Brain microvascular endothelial cell (primary cell): ENCODE measurements around the gene PIK3AP1.

Source experiments
- DNase-seq: peaks from one replicate; pipeline ENCODE4 v3.0.0-alpha.2; 2020
- H3K27ac ChIP-seq: fragments of 250-450 bp; sonication (Bioruptor Pico); 2 replicates; pipeline ENCODE4 v1.5.1; 2020; ENCODE audit warnings: mild to moderate bottlenecking, moderate library complexity
- H3K27me3 ChIP-seq: fragments of 250-450 bp; sonication (Bioruptor Pico); replicated peaks from 2 replicates; pipeline ENCODE4 v1.5.1; 2020; ENCODE audit warnings: mild to moderate bottlenecking
- H3K36me3 ChIP-seq: fragments of 250-450 bp; sonication (Bioruptor Pico); replicated peaks from 2 replicates; pipeline ENCODE4 v1.5.1; 2020; ENCODE audit warnings: mild to moderate bottlenecking
- H3K4me3 ChIP-seq: 2 replicates; pipeline ENCODE4 v1.5.1; 2011; ENCODE audit warnings: low read depth, mild to moderate bottlenecking, control low read depth, low read length, moderate library complexity
- CTCF ChIP-seq: IDR thresholded peaks from 2 replicates; pipeline ENCODE4 v1.5.1; 2011; ENCODE audit warnings: low read depth, mild to moderate bottlenecking, moderate library complexity, low read length, control low read depth, inconsistent platforms; ENCODE audit errors: missing control alignments
- in situ Hi-C: cut with HindIII; loops from 2 replicates; pipeline ENCODE4 v1.10.0; 2017; ENCODE audit warnings: low sequenced_read_pairs, low pct_ligation_motif_present

PIK3AP1 gene

DNA sequence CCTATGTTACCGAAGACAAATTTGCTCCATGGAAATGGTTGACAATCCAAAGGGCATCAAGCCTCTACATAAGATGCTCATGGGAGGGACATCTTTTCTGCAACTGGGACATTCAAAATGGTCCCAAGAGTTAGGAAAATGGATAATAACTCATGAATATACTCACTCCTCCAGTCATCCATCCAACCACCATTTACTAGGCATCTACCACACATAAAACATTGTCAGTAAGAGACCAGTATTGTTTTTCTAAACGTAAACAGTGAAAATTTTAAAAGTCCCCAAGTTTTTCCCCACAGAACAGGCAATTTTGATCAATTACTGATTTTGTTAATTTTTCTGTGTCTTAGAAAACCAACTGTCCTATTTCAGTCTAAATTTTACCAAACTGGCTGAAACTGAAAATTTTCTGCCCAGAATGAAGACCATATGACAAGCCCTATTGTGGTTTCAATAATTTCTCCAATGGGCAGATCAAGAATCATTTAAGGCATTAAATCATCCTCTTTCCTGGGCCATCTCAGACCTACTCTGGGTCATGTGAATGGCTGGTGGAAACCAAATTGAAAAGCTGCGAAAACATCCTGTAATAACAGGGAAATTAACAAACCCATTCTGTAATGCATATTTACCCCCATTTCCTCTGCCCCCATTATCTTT is 24.2 kb downstream of the PIK3AP1 start:
- DNase-seq = no peak
- no peak overlapping the region for H3K27ac ChIP-seq
- TF ChIP-seq CTCF = no peak
- H3K4me3 ChIP-seq = no peak overlapping the region
- no peaks in the 10 kb centered on the region for H3K36me3 ChIP-seq
- in situ Hi-C loops = no loop called here
- no peaks in the 10 kb centered on the region for H3K27me3 ChIP-seq

GRCh38 chr10:96695366-96695765 is 24.9 kb downstream of the PIK3AP1 start:
- no peak overlapping the region for H3K4me3 ChIP-seq
- H3K27me3 ChIP-seq = no peaks in the 10 kb centered on the region
- H3K27ac ChIP-seq = no peak overlapping the region
- no peak for TF ChIP-seq CTCF
- in situ Hi-C loops = no loop called here
- no peak for DNase-seq
- H3K36me3 ChIP-seq = no peaks in the 10 kb centered on the region

DNA sequence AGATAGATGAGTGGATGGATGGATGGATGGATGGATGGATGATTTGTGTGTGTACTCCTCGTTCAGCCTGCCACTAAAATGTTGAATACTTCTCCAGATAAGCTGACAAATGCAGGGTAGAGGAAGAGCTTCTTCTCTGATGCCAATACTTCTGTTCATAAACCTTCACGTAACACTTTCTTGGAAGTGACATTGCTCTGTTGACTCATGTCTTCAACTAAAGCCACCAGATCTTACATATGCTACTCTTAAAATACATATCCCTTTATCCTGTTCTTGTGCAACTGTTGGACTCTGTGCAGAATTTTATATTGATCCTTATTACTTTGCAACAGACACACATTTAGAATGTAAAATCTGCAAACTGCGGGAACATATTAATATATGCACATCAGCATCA is 26.9 kb downstream of the PIK3AP1 start:
- no peak overlapping the region for H3K27ac ChIP-seq
- in situ Hi-C loops = no loop called here
- no peaks in the 10 kb centered on the region for H3K36me3 ChIP-seq

DNA sequence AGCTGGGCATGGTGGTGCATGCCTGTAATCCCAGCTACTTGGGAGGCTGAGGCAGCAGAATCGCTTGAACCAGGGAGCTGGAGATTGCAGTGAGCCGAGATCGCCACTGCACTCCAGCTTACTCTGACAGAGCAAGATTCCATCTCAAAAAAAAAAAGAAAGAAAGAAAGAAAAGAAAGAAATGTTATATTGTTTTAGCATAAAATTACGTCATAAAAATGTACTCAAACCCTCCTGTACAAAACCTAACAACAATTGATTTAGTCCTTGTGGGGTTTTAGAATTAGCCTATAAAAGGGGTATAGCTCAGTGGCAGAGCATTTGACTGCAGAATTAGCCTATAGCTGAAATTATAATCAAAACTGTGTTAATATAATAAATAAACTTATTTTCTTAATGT is 27.9 kb downstream of the PIK3AP1 start:
- no peak for TF ChIP-seq CTCF
- Histone ChIP-seq H3K36me3 (no peaks in the 10 kb centered on the region), H3K27me3 (no peaks in the 10 kb centered on the region), H3K27ac (no peak overlapping the region), H3K4me3 (no peak overlapping the region)
- in situ Hi-C loops = no loop called here
- DNase-seq = no peak

More for the DNA sequence above, 26.9 kb downstream of the PIK3AP1 start:
- no peaks in the 10 kb centered on the region for H3K27me3 ChIP-seq
- no peak overlapping the region for H3K4me3 ChIP-seq
- TF ChIP-seq CTCF = no peak
- no peak for DNase-seq

DNA sequence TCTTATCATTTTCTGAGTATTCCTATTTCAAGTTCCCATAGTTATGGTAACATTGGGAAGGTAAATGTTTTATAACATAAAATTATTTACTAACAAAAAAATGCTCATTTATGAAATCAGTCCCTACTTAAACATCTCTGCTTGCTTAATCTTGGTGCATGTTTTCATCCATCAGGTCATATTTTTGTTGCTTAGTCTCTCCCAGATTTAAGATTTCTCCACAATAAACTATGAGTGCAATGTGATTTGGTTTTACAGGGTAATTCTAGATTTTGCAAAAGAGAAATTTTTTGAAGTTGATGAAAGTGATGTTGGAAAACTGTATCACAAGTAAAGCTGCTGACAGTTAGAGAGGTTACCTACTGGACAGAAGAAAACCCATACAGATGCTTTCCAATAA is 28.6 kb downstream of the PIK3AP1 start:
- Histone ChIP-seq H3K4me3 (no peak overlapping the region), H3K36me3 (no peaks in the 10 kb centered on the region), H3K27ac (no peak overlapping the region), H3K27me3 (no peaks in the 10 kb centered on the region)
- TF ChIP-seq CTCF = no peak
- no peak for DNase-seq
- in situ Hi-C loops = no loop called here
